Measurements from ENCODE around the gene SLC37A1. TPM values are rescaled to one million over a fixed set of nuclear protein-coding genes. Genes with fewer than 3 reads are reported as not detected.

Gene SLC37A1
- total RNA-seq (10 to 100 TPM; 22.4 to 26.8 TPM), polyA plus RNA-seq (ENCODE audit: insufficient read length in 6 of 6) (10 to 100 TPM in 5 of 6 donors, 1 to 10 TPM in 1; 8.9 to 10.6 (median 10.4) TPM)
- long read RNA-seq, donor 1, result 0 reads
- long read RNA-seq, donor 2, result 0 reads
- long read RNA-seq, donor 3, partial matches to known transcripts, result 0 of 1 reads
- long read RNA-seq, donor 3, other reads (novel, unspliced or antisense), result 0 of 1 reads
- long read RNA-seq, donor 4, partial matches to known transcripts, result 3 of 8 reads
- long read RNA-seq, donor 4, other reads (novel, unspliced or antisense), result 5 of 8 reads
- long read RNA-seq, donor 5, partial matches to known transcripts, result 0 of 1 reads
- long read RNA-seq, donor 5, other reads (novel, unspliced or antisense), result 0 of 1 reads
- long read RNA-seq, donor 6, result 0 reads
- long read RNA-seq, donor 7, result 0 reads
- long read RNA-seq, donor 8, result 0 reads
- long read RNA-seq, donor 9, result 0 reads
- long read RNA-seq, donor 10, partial matches to known transcripts, result 1 of 1 reads
- long read RNA-seq, donor 10, other reads (novel, unspliced or antisense), result 0 of 1 reads
- long read RNA-seq, donor 11, partial matches to known transcripts, result 11 of 13 reads
- long read RNA-seq, donor 11, other reads (novel, unspliced or antisense), result 0 of 13 reads
- long read RNA-seq, donor 12, result 0 reads

GRCh38 chr21:42513151-42513984 lies at the start of gene SLC37A1:
Gene SLC37A1 (plus strand): TSS chr21:42513852. CDS start chr21:42518455, 4,603 bp downstream.
- Histone ChIP-seq H3K4me1 (peaks cover 4 to 34% of the 10 kb centered on the region in 2 donors), H3K9me3 (no peaks in the 10 kb centered on the region), H3K4me3 (peak within 1 kb of the TSS; percentile 71 to 94), H3K27ac (peak within 1 kb of the TSS; percentile 82 to 87), H3K27me3 (no peaks in the 10 kb centered on the region), H3K36me3 (no peaks in the 10 kb centered on the region)
- TF ChIP-seq, protein P1, sequence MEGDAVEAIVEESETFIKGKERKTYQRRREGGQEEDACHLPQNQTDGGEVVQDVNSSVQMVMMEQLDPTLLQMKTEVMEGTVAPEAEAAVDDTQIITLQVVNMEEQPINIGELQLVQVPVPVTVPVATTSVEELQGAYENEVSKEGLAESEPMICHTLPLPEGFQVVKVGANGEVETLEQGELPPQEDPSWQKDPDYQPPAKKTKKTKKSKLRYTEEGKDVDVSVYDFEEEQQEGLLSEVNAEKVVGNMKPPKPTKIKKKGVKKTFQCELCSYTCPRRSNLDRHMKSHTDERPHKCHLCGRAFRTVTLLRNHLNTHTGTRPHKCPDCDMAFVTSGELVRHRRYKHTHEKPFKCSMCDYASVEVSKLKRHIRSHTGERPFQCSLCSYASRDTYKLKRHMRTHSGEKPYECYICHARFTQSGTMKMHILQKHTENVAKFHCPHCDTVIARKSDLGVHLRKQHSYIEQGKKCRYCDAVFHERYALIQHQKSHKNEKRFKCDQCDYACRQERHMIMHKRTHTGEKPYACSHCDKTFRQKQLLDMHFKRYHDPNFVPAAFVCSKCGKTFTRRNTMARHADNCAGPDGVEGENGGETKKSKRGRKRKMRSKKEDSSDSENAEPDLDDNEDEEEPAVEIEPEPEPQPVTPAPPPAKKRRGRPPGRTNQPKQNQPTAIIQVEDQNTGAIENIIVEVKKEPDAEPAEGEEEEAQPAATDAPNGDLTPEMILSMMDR (IDR thresholded peaks at IDR 0.05), result no peak
- DNase-seq (peak in 1 of 4 donors; percentile 91), ATAC-seq (peak; percentile 19)
- intact Hi-C loops (cut with DNase I), result no loop called here

GRCh38 chr21:42463861-42464515 lies 49.7 kb upstream of the SLC37A1 start:
- peaks cover 0 to 12% of the 10 kb centered on the region in 2 donors for H3K4me1 ChIP-seq
- intact Hi-C loops (cut with DNase I), result no loop called here
- no peaks in the 10 kb centered on the region for H3K27me3 ChIP-seq
- ATAC-seq, result no peak
- H3K9me3 ChIP-seq, result no peaks in the 10 kb centered on the region
- peak overlapping the region in 1 of 2 donors; percentile 8 for H3K4me3 ChIP-seq
- no peaks in the 10 kb centered on the region for H3K36me3 ChIP-seq
- no peak overlapping the region for H3K27ac ChIP-seq
- TF ChIP-seq, protein P1 (IDR thresholded peaks at IDR 0.05), result no peak
- DNase-seq, result peak in 1 of 4 donors; percentile 49

- H3K36me3 ChIP-seq, result no peaks in the 10 kb centered on the region
- TF ChIP-seq, protein P1 (IDR thresholded peaks at IDR 0.05), result no peak
- no peak overlapping the region for H3K4me3 ChIP-seq
- ATAC-seq (peak; percentile 30), DNase-seq (no peak)
- H3K27ac ChIP-seq, result no peak overlapping the region
- H3K4me1 ChIP-seq, result peaks cover 0 to 12% of the 10 kb centered on the region in 2 donors
- no peaks in the 10 kb centered on the region for H3K27me3 ChIP-seq
- intact Hi-C loops (cut with DNase I), result no loop called here
- H3K9me3 ChIP-seq, result no peaks in the 10 kb centered on the region
These were observed 48.4 kb upstream of the SLC37A1 start for GRCh38 chr21:42465008-42465802.

- TF ChIP-seq, protein P1 (IDR thresholded peaks at IDR 0.05), result no peak
- no peak for DNase-seq
- no peaks in the 10 kb centered on the region for H3K9me3 ChIP-seq
- no peak overlapping the region for H3K4me3 ChIP-seq
- no peak overlapping the region for H3K27ac ChIP-seq
- H3K4me1 ChIP-seq, result peaks cover 0 to 12% of the 10 kb centered on the region in 2 donors
- no peaks in the 10 kb centered on the region for H3K27me3 ChIP-seq
- H3K36me3 ChIP-seq, result no peaks in the 10 kb centered on the region
- no peak for ATAC-seq
- intact Hi-C loops (cut with DNase I), result no loop called here
These were observed 47.9 kb upstream of the SLC37A1 start for GRCh38 chr21:42465803-42466127.
